Measurements from ENCODE around the gene CDH4.

Gene CDH4

DNA sequence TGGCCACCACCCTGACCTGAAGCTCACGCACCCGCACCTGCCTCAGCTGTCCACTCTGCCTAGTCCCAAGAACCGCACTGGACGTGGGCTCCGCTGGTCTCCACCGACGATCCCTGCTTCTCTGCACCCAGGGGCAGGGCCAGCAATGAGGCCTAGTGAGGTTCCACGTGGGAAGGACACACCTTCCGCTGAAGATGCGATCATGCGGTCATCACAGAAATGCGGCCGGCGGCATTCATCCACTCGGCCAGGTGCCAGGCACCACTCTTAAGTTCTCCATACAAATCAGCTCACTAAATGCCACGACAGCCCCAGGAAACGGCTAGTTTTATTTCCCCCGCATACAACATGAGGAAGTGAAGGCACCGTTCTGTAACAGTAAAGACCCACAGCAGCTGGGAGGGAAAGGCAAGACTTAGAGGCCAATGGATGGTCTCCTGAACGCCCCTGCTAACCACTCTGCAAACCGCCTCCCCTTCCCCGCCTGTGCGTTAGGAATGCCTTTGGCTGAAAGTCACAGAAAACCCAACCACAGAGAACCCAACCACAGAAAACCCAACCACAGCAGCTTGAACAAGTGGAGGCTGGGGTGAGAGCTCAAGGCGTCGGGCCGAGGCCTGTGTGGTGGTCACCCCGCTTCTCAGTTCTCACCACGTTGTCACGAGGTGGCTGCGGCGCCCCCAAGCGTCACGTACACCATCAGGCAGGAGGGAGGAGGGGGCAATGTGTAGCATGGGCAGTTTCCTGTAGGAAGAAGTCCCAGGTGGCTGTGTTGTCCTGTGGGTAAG, 609.2 kb downstream of the CDH4 start:
- DNase-seq, result no peak

DNA sequence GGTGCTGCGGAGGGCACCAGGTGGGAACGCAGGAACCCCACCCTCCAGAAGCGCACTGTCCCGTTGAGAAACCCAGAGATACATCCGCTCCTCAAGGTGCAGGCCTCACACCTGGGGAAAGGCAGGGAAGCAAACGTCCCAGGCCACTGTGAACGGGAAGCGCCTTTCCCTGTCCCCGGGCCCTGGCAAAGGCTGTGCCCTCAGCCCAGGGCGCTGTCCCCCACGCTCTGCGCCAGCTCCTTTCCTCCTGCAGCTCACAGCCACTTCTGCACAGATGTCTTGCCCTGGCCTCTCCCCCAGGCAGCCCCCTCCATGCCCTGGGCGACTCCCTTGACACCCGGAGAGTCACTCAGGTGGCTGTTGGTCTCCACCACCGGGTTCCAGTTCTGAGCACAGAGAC, 609.8 kb downstream of the CDH4 start:
- DNase-seq, result no peak

DNA sequence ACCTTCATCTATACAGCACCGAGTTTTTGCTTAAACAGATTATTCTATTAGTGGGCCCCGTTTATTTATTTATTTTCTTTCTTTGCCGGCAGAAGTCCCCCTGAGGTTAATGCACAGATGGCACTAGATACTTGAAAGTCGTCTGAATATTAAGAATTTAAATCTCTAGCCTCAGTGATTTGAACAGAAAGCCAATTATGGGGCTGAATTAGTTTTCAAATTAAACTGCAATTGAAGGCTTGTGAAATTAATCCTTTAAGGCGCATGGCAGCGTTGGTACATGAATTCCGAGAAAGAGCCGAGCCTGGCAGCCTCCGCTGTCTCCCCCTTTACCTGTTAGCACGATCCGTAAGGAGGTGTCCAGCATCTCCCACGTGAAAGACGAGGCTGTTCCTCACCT, 610.8 kb downstream of the CDH4 start:
- no peak for DNase-seq

DNA sequence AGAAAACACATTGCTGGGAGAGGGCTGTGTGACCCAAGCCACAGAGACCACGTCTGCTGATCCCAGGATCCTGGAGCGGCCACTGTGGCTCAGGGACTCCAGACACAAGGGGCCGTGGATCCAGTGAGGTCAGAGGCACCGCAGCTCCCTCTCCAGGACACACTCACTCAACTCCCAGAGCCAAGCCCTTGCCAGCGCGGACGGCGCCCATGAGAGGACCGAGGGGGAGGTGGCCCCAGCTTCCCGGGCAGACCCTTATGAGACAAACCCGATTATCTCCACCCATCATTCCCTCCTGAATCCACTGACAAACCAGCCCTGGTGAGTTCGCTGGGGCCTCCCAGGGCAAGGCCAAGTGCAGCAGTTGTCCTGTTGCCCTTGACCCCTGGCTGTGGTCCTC, 612.4 kb downstream of the CDH4 start:
- DNase-seq, result no peak

DNA sequence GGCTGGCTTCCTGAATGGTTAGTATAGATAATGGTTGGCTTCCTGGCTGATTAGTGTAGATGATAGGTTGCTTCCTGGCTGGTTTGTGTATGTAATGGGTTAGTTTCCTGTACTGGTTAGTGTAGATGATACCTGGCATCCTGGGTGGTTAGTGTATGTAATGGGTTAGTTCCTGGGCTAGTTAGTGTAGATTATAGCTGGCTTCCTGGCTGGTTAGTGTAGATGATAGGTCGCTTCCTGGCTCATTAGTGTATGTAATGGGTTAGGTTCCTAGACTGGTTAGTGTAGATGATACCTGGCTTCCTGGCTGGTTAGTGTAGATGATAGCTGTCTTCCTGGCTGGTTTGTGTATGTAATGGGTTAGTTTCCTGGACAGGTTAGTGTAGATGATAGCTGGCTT, 613.3 kb downstream of the CDH4 start:
- no peak for DNase-seq

DNA sequence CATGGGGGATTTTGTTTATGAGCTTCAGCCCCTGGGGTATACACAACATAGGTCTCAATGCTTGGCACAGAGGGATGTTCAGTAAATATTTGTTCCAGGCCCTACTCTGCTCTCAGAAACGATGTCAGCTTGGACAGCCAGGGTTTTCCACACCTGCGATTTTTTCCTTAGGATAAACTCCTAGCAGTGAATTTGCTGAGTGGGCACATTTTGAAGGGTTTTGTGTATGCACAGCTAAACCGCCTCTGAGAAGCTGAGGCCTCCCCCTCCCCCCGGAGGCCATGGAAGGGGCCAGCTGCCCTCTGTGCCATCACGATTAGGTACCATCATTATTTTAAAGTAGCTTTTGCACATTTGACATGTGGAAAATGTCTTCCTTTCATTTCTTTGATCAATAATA, 614.1 kb downstream of the CDH4 start:
- DNase-seq, result no peak

DNA sequence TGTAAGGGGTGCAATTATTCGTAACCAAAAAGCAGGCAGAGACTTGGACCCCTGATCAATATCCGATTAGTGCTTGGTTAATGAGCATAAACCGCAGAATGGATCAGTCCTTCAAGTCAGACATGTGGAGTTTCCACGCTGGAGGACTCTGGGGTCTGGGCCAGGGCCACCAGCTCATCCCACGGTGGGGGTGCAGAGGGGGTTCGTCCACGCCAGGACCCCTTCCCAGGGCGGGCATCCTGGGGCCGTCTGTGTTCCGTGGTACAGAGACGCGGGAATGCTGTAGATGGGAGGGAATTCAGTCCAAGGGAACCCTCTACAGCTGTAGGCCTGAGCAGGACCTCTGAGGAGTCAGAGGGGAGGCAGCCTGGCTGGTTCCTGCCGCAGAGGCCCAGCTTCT, 615.9 kb downstream of the CDH4 start:
- no peak for DNase-seq

DNA sequence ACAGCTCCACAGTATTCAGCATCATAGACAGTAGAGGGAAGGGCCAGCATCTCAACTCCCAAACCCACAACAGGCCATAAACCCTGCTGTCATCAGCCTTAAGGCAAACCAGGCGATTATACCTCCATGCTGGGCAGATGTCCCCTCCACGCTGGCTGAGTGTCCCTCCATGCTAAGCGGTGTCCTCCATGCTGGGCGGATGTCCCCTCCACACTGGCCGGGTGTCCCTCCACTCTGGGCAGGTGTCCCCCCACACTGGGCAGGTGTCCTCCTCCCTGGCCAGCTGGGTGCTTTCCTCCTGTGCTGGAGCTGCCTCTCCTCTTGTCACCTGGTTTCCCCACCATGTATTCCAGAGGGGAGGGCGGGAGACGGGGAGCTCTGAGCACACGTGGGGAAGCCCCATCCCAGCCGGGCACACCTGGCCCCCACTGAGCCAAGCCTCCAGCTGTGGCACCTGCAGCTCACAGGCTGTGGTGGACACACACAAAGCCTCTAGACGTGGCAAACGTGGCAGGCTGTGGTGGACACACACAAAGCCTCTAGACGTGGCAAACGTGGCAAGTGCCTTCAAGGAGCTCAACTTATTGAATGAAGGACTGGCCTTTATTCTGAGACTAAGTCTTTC, 616.5 kb downstream of the CDH4 start:
- DNase-seq, result no peak

DNA sequence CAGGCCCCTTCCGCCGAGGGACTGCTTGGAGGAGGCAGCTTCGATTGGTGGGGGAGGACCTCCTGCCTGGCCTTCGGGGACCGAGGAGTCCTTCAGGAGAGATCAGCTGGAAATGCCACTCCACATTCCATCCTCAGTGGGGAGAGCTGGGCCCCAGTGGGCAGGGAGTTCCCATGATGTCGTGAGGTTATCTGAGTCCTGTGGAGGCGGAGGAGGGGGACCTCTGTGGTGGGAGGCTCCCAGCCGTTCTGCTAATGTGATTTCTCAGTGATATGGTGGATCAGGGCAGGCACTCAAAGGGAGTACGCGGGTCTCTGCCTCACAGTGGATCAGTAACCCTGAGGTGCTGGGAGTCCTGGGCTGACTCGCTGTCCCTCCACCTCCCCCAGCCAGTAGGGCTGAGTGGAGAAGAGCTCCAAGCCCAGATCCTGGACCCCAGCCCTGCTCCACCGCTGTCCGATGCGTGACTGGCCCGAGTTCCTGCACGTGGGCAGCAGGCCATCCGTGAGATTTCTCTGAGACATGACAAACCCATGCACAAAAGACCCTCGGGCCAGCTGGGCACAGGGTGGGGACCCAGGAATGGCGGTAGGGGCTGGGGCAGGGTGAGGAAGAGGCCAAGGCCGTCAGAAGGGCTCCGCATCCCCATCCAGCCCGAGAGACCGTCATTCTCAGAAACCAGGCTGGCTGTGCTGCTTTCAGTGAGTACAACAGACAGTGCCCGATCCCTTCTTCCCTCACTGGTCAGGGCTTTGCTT, 617.9 kb downstream of the CDH4 start:
- DNase-seq, result no peak

DNA sequence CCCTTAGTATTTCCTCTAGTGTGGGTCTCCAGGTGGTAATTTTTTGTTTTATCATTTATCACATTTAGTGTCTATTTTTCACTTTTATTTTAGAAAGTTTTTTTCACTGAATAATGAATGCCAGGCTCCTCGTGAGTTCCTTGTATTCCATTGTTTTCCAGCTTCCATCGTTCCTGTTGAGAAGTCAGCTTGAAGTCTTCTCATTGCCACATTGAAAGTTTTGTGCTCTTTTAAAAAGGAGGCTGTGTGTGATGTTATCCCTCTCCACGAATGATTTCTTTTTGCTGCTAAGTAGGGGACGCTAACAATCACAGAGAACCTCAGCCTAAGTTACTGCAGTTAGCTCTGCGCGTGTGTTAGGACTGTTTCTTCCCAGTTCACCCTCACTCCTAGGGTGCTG, 619.1 kb downstream of the CDH4 start:
- no peak for DNase-seq

DNA sequence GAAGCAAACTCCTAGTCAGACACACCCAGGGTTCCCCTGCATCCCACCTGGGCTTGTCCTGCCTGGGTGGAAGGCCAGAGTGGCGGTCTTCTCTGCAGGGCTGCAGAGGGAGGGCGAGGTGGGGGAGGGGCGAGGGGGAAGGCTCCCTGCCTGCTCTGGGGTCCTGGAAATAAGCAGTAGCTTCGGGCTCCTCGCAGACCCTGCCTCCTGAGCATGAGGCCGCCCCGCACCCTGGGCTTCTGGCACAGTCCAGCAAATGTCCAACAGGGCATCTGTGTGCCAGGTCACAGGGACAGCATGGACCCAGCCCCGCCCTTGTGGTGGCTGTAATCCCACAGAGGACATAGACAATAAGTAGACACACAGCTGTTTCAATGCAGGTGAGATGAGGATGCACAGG, 619.9 kb downstream of the CDH4 start:
- no peak for DNase-seq

DNA sequence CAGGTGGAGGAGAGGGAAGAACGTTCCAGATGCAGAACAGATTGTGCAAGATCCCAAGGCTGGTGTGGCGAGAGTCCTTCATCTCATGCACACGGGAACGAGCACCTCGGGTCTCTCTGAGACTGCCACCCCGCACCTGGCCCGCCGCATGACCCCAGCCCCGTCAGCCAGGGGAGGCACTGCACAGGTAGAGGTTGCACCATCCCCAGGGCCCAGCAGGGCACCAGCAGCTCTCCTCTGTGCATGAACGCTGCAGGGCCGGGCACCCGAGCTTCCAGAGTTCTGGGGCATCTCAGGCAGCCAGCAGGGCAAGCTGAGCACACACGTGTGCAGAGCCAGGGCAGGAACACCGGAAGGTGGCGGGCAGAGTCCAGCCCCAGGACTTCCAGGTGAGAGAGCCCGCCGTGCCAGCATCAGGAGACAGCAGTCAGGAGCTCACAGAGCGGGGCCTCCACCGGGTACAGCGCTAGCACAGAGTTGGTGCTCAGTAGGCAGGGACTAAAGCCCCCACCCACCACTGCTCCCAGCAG, 620.4 kb downstream of the CDH4 start:
- no peak for DNase-seq

DNA sequence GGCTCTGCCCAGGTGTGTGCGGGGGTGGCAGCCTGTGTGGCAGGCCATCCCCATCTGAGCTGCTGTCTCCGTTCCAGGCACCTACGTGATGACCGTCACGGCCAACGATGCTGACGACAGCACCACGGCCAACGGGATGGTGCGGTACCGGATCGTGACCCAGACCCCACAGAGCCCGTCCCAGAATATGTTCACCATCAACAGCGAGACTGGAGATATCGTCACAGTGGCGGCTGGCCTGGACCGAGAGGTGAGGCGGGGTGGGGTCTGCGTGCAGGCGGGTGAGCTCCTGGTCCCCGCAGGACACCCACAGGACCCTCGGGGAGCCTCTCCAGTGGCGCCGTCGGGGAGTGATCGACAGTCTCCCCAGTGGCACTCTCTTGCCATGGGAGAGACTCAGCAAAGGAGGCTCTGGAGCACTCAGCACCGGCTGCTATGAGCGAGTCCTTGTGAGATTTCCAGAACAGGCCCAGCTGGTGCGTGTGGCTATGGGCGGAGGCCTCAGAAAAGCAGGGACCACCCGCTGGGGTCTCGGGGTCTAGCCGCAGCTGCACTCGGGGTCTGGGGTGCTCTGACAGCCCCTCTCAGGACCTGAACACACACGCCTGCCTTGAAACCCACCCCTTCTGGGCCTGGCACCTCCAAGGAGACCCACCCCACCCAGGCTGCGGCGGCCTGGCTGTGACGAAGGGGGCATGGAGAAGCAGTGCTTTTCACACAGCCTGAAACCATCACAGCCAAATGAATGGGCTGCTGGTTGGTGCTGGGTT, 621.8 kb downstream of the CDH4 start:
- no peak for DNase-seq

DNA sequence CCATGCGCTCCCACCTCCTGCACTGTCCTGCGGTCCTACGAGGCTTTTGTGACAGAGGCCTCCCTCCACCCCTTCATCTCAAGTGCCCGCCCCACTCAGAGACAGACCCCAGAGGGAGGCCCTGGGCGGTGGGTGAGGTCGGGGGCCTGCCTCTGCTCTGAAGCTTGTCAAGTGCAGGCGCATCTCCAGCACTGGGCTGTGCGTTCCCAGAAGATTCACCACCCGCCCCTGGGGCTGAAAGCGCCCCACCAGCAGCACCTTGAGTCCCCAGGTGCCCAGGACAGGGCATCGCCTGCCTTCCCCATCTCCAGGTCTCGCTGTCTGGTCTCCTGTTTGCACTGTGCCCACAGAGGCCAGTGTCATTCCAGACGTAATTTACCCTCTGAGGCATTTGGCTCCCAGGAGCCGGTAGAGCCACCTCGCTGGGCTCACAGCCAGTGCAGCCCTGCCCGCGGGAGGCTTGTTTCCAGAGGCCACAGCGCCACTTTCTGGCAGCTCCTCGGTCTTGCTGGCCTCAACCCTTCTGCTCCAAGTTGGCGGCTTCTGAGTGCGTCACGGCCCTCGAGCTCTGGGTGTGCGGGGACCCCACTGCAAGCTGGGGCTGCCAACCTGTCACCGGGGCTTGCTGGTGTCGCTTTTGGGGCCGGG, 622.5 kb downstream of the CDH4 start:
- no peak for DNase-seq

DNA sequence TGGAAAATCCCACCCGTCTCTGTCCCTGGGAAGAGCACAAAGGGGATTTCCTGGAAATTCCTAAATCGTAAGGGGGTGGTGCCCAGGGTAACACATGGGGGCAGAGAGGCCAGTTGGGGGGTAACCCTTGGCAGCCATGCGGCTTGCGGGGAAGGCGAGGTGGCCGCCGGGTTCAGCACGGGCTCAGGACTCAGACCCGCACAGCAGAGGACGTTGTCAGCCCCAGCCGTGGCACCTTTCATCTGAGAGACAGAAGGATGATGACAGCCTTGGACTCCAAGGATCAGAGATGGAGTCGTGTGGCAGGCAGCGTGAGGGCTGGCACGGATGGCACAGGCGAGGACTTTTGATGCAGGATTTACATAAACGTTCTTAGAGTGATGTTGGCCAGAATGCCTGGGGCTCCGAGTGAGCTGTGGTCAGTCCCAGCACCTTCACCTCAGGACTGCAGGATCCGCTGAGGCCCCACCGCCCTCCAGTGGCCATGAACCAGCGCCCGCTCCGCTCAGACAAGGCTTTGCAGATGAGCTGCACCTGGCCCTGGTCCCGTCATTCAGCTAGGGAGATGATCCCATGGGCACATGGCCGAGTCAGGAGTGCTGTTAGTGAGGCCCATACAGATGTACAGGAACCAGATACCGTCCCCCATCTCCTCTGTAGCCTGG, 623.3 kb downstream of the CDH4 start:
- DNase-seq, result no peak

DNA sequence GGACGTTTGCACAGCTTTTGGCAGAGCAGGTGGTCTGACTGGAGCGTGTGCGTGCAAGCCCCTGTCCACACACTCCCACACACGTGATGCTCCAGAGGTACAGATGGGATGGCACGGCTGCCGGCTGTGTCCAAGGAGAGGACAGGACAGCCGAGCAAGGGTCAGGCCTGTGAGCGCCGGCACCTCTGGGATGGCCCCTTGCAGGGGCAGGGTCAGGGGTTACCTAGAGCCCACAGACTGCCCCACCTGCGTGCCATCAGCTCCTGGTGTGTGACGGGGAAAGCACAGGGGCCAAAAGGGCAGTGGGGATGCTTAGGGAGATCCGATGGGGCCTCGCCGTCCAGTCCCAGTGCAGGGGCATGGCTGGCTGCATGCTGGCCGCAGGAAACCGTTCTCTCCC, 623.9 kb downstream of the CDH4 start:
- DNase-seq, result no peak

DNA sequence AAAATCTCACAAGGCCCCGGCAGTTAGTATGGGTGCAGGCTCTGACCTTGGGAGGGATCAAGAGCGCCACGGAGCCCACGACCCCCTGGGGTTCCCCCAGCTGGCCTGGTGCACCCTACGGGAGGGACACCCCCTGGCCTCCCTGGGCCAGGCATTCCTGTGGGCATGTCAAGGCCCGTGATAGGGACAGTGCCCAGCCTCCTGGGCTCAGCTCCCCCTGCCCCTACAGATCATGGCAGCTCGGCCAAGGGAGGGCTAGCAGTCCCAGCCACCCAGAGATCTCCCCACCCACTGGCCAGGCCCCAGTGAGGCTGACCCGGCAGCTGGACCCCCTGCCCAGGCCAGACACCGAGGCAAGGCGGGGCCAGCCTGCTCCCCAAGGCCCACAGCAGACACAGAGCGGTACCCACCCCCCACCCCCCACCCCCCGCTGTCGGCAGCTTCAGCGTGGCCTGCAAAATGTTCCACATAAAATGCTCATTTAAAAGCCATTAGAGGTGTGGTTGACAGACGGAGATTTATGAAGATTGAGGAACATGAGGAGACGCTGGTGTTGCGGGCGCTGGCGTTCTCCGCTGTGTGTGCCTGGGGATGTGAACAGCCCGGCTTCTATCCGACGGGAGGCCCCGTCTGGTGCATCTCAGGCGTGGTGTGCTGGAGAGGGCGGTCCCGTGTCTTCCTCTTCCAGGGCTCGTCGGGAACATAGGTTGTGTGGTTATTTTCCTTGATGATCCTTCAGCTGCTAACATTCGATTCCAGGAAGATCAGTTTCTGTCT, 625.1 kb downstream of the CDH4 start:
- DNase-seq, result no peak

DNA sequence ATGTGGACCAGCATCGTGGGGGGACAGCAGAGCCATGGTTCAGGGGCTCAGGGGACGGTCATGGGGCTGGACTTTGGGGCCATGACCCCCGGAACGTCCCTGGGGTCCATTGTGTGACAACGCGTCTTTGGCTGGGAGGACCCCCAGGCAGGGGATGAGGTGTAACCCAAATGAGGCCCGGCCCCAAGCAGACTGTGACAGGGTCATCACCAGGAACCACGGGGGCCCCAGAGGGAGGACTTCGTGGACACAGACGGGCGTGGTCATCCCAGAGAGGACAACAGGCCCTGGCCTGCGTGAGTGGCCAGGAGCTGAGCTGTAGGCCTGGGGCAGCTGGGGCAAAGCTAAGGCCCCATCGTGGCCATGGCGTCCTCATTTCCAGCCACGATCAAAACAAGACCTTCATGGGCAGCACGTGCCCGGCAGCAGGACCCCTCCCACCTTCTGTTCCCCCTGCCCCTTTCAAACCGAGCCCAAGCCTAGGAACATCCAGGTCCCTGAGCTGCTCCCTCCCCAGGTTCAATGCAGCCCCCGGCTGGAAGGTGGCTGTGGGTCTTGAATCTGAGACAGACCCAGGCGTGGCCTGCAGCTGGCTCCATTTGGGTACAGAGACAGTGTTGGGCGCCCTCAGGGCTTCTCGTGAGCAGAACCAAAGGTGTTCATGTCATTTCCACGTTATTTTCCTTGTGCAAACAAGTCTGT, 625.9 kb downstream of the CDH4 start:
- no peak for DNase-seq

DNA sequence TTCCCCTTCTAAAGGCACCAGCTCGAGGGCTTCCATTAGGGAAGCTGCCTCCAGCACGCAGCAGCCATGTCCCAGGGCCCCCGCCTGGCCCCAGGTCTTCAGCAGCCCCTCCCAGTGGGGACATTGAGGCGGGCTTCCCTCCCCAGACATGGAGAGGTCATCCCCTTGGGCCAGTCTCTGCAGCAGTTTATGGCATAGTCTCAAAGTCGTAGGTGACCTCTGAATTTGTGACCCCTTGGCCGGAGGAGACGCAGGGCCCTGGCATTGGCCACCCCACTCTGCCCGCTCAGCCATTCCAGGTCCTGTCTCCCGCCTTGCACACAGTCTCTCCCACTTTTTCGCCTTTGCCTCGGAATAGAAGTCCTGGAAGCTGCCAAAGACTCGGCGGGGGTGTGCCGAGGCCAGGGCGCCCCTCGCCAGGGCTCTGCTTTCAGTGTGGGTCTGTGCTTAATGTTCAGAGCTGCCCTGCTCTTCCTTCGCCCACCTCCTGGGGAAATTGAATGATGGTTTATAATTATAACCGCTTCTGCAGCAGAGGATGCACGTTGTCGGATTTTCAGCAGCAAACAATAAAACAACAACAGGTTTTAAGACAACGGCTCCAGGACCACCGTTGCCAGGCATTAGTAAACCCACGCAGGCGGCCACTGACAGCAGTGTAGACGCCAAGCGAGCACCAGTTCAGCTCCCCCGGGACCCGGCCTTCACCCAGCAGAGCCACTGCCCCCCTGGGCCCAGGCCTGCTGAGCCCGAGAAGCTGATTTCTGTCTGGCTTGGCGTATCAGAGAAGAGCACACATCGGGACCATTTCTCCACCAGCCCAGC, 626.6 kb downstream of the CDH4 start:
- no peak for DNase-seq

DNA sequence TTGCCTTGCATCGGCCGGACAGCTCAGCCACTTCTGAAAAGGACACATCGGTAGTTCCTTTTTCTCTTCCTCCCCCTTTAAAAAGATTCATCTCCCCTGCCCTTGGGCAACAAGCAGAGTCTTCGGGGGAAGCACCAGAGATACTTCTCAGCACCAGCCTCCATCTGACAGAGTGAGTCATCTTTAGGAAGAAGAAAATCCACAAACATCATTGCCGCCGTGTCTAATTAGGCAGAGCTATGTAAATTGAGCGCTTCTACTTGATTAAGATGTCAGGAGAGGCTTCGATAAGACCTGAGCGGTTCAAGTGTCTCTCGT, 627.2 kb downstream of the CDH4 start:
- DNase-seq, result no peak

All from NCI-H510A treated with DMSO at 0.1 percent for 48 hours (cell line).